HG03064 (cell line): ENCODE results near the gene MRPS5.
"Not testable (repeated sequence)": the region's sequence is repeated elsewhere in the genome, so short reads cannot be mapped to it uniquely, and the experiment has no call there.

Experiments
- ATAC-seq: cut with Tn5 transposase; IDR thresholded peaks from one replicate; pipeline ENCODE4 v1.9.1; 2021; ENCODE audit warnings: low read depth; ENCODE audit not compliant: unreplicated experiment

Gene MRPS5

GRCh38 chr2:95121407-95122196, at the start of gene MRPS5:
TSS of gene MRPS5 (minus strand) at chr2:95121808. CDS start at chr2:95121791, 17 bp downstream.
- ATAC-seq, result peak; percentile 93

- peak; percentile 7 for ATAC-seq
Observed at GRCh38 chr2:95166065-95166763, 44.6 kb upstream of the MRPS5 start.

GRCh38 chr2:95165371-95166064, 43.9 kb upstream of the MRPS5 start, which contains the start of gene ZNF2:
TSS of gene ZNF2 (plus strand) at chr2:95165809. CDS start at chr2:95176227, 10,418 bp downstream.
- ATAC-seq, result peak; percentile 95

- ATAC-seq, result peak; percentile 5
Observed at GRCh38 chr2:95165030-95165370, 43.4 kb upstream of the MRPS5 start.

GRCh38 chr2:95159690-95160449, 38.3 kb upstream of the MRPS5 start, which contains the start of gene ZNF514:
TSS of gene ZNF514 (minus strand) at chr2:95159848. CDS start at chr2:95153253, 6,595 bp downstream.
- peak; percentile 75 for ATAC-seq

GRCh38 chr2:95158891-95159619, 37.4 kb upstream of the MRPS5 start:
- peak; percentile 27 for ATAC-seq

- no peak for ATAC-seq
Observed at GRCh38 chr2:95158441-95158840, 36.8 kb upstream of the MRPS5 start.

- ATAC-seq, result no peak
Observed at GRCh38 chr2:95149397-95149984, 27.9 kb upstream of the MRPS5 start.

GRCh38 chr2:95143838-95144237, 22.2 kb upstream of the MRPS5 start:
- no peak for ATAC-seq

- no peak for ATAC-seq
Observed at GRCh38 chr2:95138702-95139101, 17.1 kb upstream of the MRPS5 start.

- ATAC-seq, result no peak
Observed at GRCh38 chr2:95122197-95122551, 566 bp upstream of the MRPS5 start.

- ATAC-seq, result peak; percentile 6
Observed at GRCh38 chr2:95121093-95121406, 558 bp downstream of the MRPS5 start.

GRCh38 chr2:95115418-95115817, 6.2 kb downstream of the MRPS5 start:
- ATAC-seq, result peak; percentile 85

- ATAC-seq, result no peak
Observed at GRCh38 chr2:95113464-95113863, 8.1 kb downstream of the MRPS5 start.

- ATAC-seq, result no peak
Observed at GRCh38 chr2:95110395-95110794, 11.2 kb downstream of the MRPS5 start.

- ATAC-seq, result no peak
Observed at GRCh38 chr2:95109260-95109659, 12.3 kb downstream of the MRPS5 start.

GRCh38 chr2:95106081-95106480, 15.5 kb downstream of the MRPS5 start:
- no peak for ATAC-seq

GRCh38 chr2:95104606-95105005, 17.0 kb downstream of the MRPS5 start:
- no peak for ATAC-seq

- no peak for ATAC-seq
Observed at GRCh38 chr2:95099910-95100309, 21.7 kb downstream of the MRPS5 start.

- ATAC-seq, result not testable (repeated sequence)
Observed at GRCh38 chr2:95098273-95098672, 23.3 kb downstream of the MRPS5 start.
